ENCODE measurements around the gene HPSE2.
"Not testable (repeated sequence)": the region's sequence is repeated elsewhere in the genome, so short reads cannot be mapped to it uniquely, and the experiment has no call there.

The HPSE2 gene

GRCh38 chr10:99005254-99005653 lies 230.4 kb downstream of the HPSE2 start:
- no peak for DNase-seq (ENCODE audit: low read depth)

GRCh38 chr10:99004738-99005137 lies 230.9 kb downstream of the HPSE2 start:
- no peak for DNase-seq (ENCODE audit: low read depth)

- DNase-seq (ENCODE audit: low read depth) = no peak
Observed at GRCh38 chr10:99002392-99002791, 233.3 kb downstream of the HPSE2 start.

- DNase-seq (ENCODE audit: low read depth) = no peak
Observed at GRCh38 chr10:98997596-98997995, 238.1 kb downstream of the HPSE2 start.

GRCh38 chr10:98994030-98994429 lies 241.6 kb downstream of the HPSE2 start:
- no peak for DNase-seq (ENCODE audit: low read depth)

GRCh38 chr10:98983751-98984150 lies 251.9 kb downstream of the HPSE2 start:
- not testable (repeated sequence) for DNase-seq (ENCODE audit: low read depth)

GRCh38 chr10:98980353-98980752 lies 255.3 kb downstream of the HPSE2 start:
- DNase-seq (ENCODE audit: low read depth) = no peak

- no peak for DNase-seq (ENCODE audit: low read depth)
Observed at GRCh38 chr10:98971464-98971863, 264.2 kb downstream of the HPSE2 start.

GRCh38 chr10:98967601-98968000 lies 268.1 kb downstream of the HPSE2 start:
- no peak for DNase-seq (ENCODE audit: low read depth)

- DNase-seq (ENCODE audit: low read depth) = no peak
Observed at GRCh38 chr10:98963608-98964007, 272.0 kb downstream of the HPSE2 start.

- no peak for DNase-seq (ENCODE audit: low read depth)
Observed at GRCh38 chr10:98959379-98959778, 276.3 kb downstream of the HPSE2 start.

- DNase-seq (ENCODE audit: low read depth) = no peak
Observed at GRCh38 chr10:98957801-98958200, 277.9 kb downstream of the HPSE2 start.

- no peak for DNase-seq (ENCODE audit: low read depth)
Observed at GRCh38 chr10:98956576-98957260, 278.9 kb downstream of the HPSE2 start.

- DNase-seq (ENCODE audit: low read depth) = no peak
Observed at GRCh38 chr10:98953251-98953650, 282.4 kb downstream of the HPSE2 start.

GRCh38 chr10:98951269-98952000 lies 284.2 kb downstream of the HPSE2 start:
- no peak for DNase-seq (ENCODE audit: low read depth)

- no peak for DNase-seq (ENCODE audit: low read depth)
Observed at GRCh38 chr10:98950106-98950505, 285.5 kb downstream of the HPSE2 start.

- no peak for DNase-seq (ENCODE audit: low read depth)
Observed at GRCh38 chr10:98949306-98949705, 286.3 kb downstream of the HPSE2 start.

GRCh38 chr10:98943681-98944080 lies 292.0 kb downstream of the HPSE2 start:
- DNase-seq (ENCODE audit: low read depth) = no peak

- DNase-seq (ENCODE audit: low read depth) = no peak
Observed at GRCh38 chr10:98929709-98930108, 305.9 kb downstream of the HPSE2 start.

- DNase-seq (ENCODE audit: low read depth) = no peak
Observed at GRCh38 chr10:98925651-98926050, 310.0 kb downstream of the HPSE2 start.

GRCh38 chr10:98924526-98924925 lies 311.1 kb downstream of the HPSE2 start:
- no peak for DNase-seq (ENCODE audit: low read depth)

- DNase-seq (ENCODE audit: low read depth) = no peak
Observed at GRCh38 chr10:98921316-98921715, 314.3 kb downstream of the HPSE2 start.

GRCh38 chr10:98920807-98921206 lies 314.8 kb downstream of the HPSE2 start:
- no peak for DNase-seq (ENCODE audit: low read depth)

- DNase-seq (ENCODE audit: low read depth) = no peak
Observed at GRCh38 chr10:98920360-98920759, 315.3 kb downstream of the HPSE2 start.

All from activated T-helper 9 cell treated with anti-CD3 and anti-CD28 coated beads, Interleukin-2, amount 50 U/mL, for 16 hours (primary cell).